ENCODE results near the gene CCDC97. TPM values are rescaled to one million over a fixed set of nuclear protein-coding genes. Genes with fewer than 3 reads are reported as not detected.

The CCDC97 gene
- total and polyA plus RNA-seq, 10 donors, result 12.7 to 38.2 (median 23.9) TPM

DNA sequence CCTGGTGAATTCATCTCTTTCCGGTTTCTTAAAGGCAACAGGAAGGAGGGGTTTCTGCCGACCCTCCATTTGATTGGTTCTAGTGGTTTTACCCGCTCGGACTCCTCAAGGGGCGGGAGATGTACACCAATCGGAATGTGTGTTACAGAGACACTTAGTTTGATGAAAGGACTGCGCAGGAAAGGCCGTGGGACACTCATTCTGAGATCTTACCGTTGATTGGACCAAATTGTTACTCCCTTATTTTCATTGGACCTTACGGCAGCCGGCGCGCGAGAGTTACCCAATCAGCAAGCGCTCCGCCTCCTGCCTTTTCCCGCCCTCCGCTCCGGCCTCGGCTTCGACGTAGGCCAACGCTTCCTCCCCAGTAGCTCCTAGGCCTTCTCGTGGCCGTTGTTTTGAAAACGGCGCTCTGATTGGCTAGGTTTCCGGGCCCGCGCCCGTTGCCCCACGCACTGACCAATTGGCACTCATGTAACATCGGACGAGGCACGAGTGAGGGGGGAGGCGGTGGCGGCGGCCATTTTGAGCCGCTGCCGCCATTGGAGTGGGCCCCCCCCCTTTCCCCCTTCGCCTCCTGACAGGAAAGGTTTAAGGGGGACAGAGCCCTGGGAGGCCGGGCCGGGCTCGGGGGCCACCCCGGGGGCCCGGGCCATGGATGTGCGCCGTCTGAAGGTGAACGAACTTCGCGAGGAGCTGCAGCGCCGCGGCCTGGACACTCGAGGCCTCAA, 46.0 kb upstream of the CCDC97 start, which contains the start of gene HNRNPUL1:
Gene HNRNPUL1 (plus strand): TSS at position 523 of the 731 bp plus-strand sequence. CDS start 132 bp downstream, at position 655.
- peak; percentile 98 for DNase-seq
- peak; percentile 79 to 91 (median 87) for TF ChIP-seq POLR2AphosphoS5 (IDR thresholded peaks at IDR 0.05)
- peak in 1 of 3 donors; percentile 81 for TF ChIP-seq POLR2A (IDR thresholded peaks at IDR 0.05)
- TF ChIP-seq, protein P1, sequence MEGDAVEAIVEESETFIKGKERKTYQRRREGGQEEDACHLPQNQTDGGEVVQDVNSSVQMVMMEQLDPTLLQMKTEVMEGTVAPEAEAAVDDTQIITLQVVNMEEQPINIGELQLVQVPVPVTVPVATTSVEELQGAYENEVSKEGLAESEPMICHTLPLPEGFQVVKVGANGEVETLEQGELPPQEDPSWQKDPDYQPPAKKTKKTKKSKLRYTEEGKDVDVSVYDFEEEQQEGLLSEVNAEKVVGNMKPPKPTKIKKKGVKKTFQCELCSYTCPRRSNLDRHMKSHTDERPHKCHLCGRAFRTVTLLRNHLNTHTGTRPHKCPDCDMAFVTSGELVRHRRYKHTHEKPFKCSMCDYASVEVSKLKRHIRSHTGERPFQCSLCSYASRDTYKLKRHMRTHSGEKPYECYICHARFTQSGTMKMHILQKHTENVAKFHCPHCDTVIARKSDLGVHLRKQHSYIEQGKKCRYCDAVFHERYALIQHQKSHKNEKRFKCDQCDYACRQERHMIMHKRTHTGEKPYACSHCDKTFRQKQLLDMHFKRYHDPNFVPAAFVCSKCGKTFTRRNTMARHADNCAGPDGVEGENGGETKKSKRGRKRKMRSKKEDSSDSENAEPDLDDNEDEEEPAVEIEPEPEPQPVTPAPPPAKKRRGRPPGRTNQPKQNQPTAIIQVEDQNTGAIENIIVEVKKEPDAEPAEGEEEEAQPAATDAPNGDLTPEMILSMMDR (IDR thresholded peaks at IDR 0.05 in 8 of 11, conservative IDR thresholded peaks at IDR 0.05 in 3 of 11), result peak in 5 of 11 experiments; percentile 16 to 53 (median 27)
- WGBS, 5 donors, result 0 to 1% (median 1%) methylated on average over 25 to 55 of the region's 55 CpGs
- Histone ChIP-seq H3K27ac (peak within 1 kb of the TSS; percentile 96 to 100 (median 99)), H3K4me3 (peak within 1 kb of the TSS; percentile 73 to 89 (median 85)), H3K36me3 (peaks cover 0 to 34% (median 14%) of the 10 kb centered on the region in 6 donors), H3K27me3 (replicated peaks in 1 of 7) (no peaks in the 10 kb centered on the region), H3K4me1 (peaks cover 21 to 54% (median 46%) of the 10 kb centered on the region in 6 donors), H3K9me3 (no peaks in the 10 kb centered on the region)
- intact Hi-C loops (cut with DNase I; ENCODE audit: low total_unique reads), result loop anchor here (5.0 kb wide), 1 partner anchor 57 kb away; no protein-coding TSS in a partner anchor

- peak overlapping the region; percentile 73 to 89 (median 85) for H3K4me3 ChIP-seq
- no peak for DNase-seq
- H3K36me3 ChIP-seq, result peaks cover 6 to 34% (median 22%) of the 10 kb centered on the region in 6 donors
- 0 to 1% (median 1%) methylated on average over 55 to 75 of the region's 75 CpGs for WGBS, 5 donors
- no peaks in the 10 kb centered on the region for H3K9me3 ChIP-seq
- peak overlapping the region; percentile 93 to 100 (median 98) for H3K27ac ChIP-seq
- TF ChIP-seq, protein P1 (IDR thresholded peaks at IDR 0.05 in 8 of 11, conservative IDR thresholded peaks at IDR 0.05 in 3 of 11), result peak in 2 of 11 experiments; percentile 2 to 21
- TF ChIP-seq POLR2AphosphoS5 (IDR thresholded peaks at IDR 0.05) (no peak), POLR2A (IDR thresholded peaks at IDR 0.05) (no peak)
- intact Hi-C loops (cut with DNase I; ENCODE audit: low total_unique reads), result loop anchor here (5.0 kb wide), 2 partner anchors 43 to 57 kb away; no protein-coding TSS in a partner anchor
- no peaks in the 10 kb centered on the region for H3K27me3 ChIP-seq (replicated peaks in 1 of 7)
- peaks cover 21 to 54% (median 48%) of the 10 kb centered on the region in 6 donors for H3K4me1 ChIP-seq
Observed at GRCh38 chr19:41264581-41265394, 45.2 kb upstream of the CCDC97 start.

GRCh38 chr19:41265395-41266153, 44.4 kb upstream of the CCDC97 start:
- 28 to 39% (median 33%) methylated on average over 17 of the region's 17 CpGs for WGBS, 5 donors
- peaks cover 6 to 40% (median 30%) of the 10 kb centered on the region in 6 donors for H3K36me3 ChIP-seq
- intact Hi-C loops (cut with DNase I; ENCODE audit: low total_unique reads), result loop anchor here (5.0 kb wide), 1 partner anchor 42 kb away; no protein-coding TSS in a partner anchor
- peaks cover 21 to 58% (median 48%) of the 10 kb centered on the region in 6 donors for H3K4me1 ChIP-seq
- peak overlapping the region; percentile 93 to 100 (median 98) for H3K27ac ChIP-seq
- no peak for TF ChIP-seq POLR2AphosphoS5 (IDR thresholded peaks at IDR 0.05)
- H3K4me3 ChIP-seq, result peak overlapping the region; percentile 73 to 89 (median 85)
- H3K27me3 ChIP-seq (replicated peaks in 1 of 7), result no peaks in the 10 kb centered on the region
- no peaks in the 10 kb centered on the region for H3K9me3 ChIP-seq
- DNase-seq, result no peak

GRCh38 chr19:41269055-41269454, 40.9 kb upstream of the CCDC97 start:
- no peak overlapping the region for H3K27ac ChIP-seq
- H3K4me3 ChIP-seq, result no peak overlapping the region
- no peaks in the 10 kb centered on the region for H3K27me3 ChIP-seq (replicated peaks in 1 of 7)
- intact Hi-C loops (cut with DNase I; ENCODE audit: low total_unique reads), result loop anchor here (5.0 kb wide), 1 partner anchor 38 kb away; no protein-coding TSS in a partner anchor
- 95 to 98% (median 96%) methylated on average over 2 of the region's 2 CpGs for WGBS, 5 donors
- H3K36me3 ChIP-seq, result peaks cover 15 to 75% (median 65%) of the 10 kb centered on the region in 6 donors
- no peak for DNase-seq
- H3K4me1 ChIP-seq, result peaks cover 21 to 46% (median 34%) of the 10 kb centered on the region in 6 donors
- TF ChIP-seq POLR2AphosphoS5 (IDR thresholded peaks at IDR 0.05) (no peak), POLR2A (IDR thresholded peaks at IDR 0.05) (no peak)
- TF ChIP-seq, protein P1 (IDR thresholded peaks at IDR 0.05 in 8 of 11, conservative IDR thresholded peaks at IDR 0.05 in 3 of 11), result no peak
- no peaks in the 10 kb centered on the region for H3K9me3 ChIP-seq

Measured in spleen (tissue), 11 donors.